Limb (tissue), 2 donors: Measurements from ENCODE around the gene DPP10.

ENCODE experiments used
- DNase-seq, 2 donors: peaks; one replicate each; pipeline ENCODE4 v3.0.0-alpha.2; 2016; ENCODE audit errors: extremely low spot score in 2 of 2

DPP10 gene

GRCh38 chr2:115880558-115880957 is 1438.1 kb downstream of the DPP10 start:
- no peak for DNase-seq

DNA sequence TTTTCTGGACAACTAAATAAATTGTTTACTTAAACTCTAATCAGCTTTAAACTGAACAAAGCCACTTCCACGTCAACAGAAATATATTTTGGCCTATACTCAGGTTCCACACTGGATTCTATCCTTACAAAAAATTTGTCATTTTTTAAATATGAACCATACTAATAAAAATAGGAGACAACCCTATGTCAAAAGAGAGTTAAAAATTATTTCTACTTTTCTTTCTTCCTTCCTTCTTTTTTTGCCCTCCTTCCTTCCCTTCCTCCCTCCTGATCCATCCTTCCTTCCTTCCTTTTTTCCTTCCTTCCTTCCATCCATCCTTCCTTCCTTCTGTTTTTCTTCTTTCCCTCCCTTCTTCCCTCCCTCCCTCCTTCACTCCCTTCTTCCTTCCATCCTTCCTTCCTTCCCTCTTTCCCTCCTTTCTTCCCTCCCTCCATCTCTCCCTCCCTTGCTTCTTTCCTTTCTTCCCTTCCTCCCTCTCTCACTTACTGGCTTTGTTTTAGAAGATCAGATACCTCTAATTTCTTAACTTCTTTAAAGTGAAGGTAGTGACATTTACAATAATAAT is 1444.9 kb downstream of the DPP10 start:
- DNase-seq, result no peak
